ENCODE measurements around the gene SEMA5A.

Gene SEMA5A

DNA sequence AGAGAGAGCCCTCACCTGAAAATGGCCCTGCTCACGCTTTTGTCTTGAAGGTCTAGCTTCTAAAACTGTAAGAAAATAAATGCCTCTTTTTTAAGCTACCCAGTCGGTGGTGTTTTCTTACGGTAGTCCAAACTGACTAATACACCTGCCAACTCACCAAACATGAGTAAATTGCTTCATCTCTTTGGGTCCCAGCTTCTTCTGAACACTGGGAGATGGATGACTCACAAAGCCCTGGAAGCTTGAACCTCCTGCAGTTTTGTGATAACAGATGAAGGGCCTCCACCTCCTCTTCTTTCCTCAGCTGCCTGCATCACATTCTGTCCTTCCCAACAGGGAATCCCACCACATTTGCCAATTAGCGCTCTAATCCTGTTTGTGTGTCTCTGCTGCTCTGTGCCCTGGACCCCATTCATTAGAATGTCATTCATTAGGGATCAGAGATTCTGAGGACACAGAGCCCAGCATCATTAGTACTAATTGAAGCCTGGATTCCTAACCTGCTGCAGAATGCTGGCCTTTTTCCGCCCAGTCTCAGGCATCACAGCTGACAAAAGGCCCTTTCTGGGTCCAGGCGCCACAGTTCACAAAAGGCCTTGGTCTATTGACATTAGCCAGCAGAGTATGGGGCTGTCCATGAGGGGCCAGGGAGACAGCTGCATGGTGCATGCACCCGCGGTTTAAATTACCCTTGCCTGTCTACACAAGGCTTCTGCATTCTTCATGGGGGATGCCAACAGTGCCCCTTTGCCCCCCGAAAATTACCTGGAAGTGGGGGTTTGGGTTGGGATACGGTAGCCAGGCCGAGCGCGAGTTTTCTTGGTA lies 349.3 kb downstream of the SEMA5A start:
- H3K9ac ChIP-seq (ENCODE audit: low read length), result no peak overlapping the region

GRCh38 chr5:9194509-9194908 lies 351.4 kb downstream of the SEMA5A start:
- no peaks in the 10 kb centered on the region for H3K36me3 ChIP-seq (ENCODE audit: control insufficient read depth, insufficient read depth, low read length)
- no peaks in the 10 kb centered on the region for H3K27me3 ChIP-seq (ENCODE audit: control insufficient read depth, insufficient read depth, low read length)
- no peaks in the 10 kb centered on the region for H3K4me1 ChIP-seq (ENCODE audit: control insufficient read depth, insufficient read depth, low read length)
- H3K4me3 ChIP-seq (ENCODE audit: low read length), result no peak overlapping the region
- H3K9ac ChIP-seq (ENCODE audit: low read length), result no peak overlapping the region
- no peak overlapping the region for H3K27ac ChIP-seq (ENCODE audit: low read depth, low read length)

More for the DNA sequence above, 349.3 kb downstream of the SEMA5A start:
- no peaks in the 10 kb centered on the region for H3K36me3 ChIP-seq (ENCODE audit: control insufficient read depth, insufficient read depth, low read length)
- H3K27ac ChIP-seq (ENCODE audit: low read depth, low read length), result no peak overlapping the region
- H3K4me1 ChIP-seq (ENCODE audit: control insufficient read depth, insufficient read depth, low read length), result no peaks in the 10 kb centered on the region
- H3K4me3 ChIP-seq (ENCODE audit: low read length), result no peak overlapping the region
- H3K27me3 ChIP-seq (ENCODE audit: control insufficient read depth, insufficient read depth, low read length), result no peaks in the 10 kb centered on the region

DNA sequence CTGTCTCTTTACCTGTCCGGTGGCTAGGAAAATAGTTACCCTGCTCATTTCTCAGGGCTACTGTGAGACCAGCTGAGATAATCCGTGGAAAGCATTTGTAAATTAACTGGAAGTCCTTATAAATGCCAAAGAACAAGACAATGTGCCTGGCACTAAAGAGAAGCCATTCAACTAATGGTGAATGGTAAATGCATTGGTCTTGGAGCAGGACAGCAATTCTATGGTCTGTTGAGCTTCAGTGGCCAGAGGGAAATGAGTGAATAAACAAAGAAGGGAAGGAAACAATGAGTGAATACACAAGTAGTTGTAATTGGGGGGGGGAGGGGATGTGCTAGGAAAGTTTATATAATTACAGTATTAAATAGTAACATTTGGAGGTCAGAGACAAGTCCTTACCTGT lies 353.6 kb downstream of the SEMA5A start:
- Histone ChIP-seq H3K4me3 (ENCODE audit: low read length) (no peak overlapping the region), H3K36me3 (ENCODE audit: control insufficient read depth, insufficient read depth, low read length) (no peaks in the 10 kb centered on the region), H3K27me3 (ENCODE audit: control insufficient read depth, insufficient read depth, low read length) (no peaks in the 10 kb centered on the region), H3K27ac (ENCODE audit: low read depth, low read length) (no peak overlapping the region), H3K9ac (ENCODE audit: low read length) (no peak overlapping the region), H3K4me1 (ENCODE audit: control insufficient read depth, insufficient read depth, low read length) (no peaks in the 10 kb centered on the region)

- no peak overlapping the region for H3K4me3 ChIP-seq (ENCODE audit: low read length)
Observed at GRCh38 chr5:9189681-9190080, 356.2 kb downstream of the SEMA5A start.

GRCh38 chr5:9188956-9189355 lies 356.9 kb downstream of the SEMA5A start:
- Histone ChIP-seq H3K9ac (ENCODE audit: low read length) (no peak overlapping the region), H3K4me3 (ENCODE audit: low read length) (no peak overlapping the region), H3K4me1 (ENCODE audit: control insufficient read depth, insufficient read depth, low read length) (no peaks in the 10 kb centered on the region), H3K36me3 (ENCODE audit: control insufficient read depth, insufficient read depth, low read length) (no peaks in the 10 kb centered on the region), H3K27me3 (ENCODE audit: control insufficient read depth, insufficient read depth, low read length) (no peaks in the 10 kb centered on the region), H3K27ac (ENCODE audit: low read depth, low read length) (no peak overlapping the region)

More at GRCh38 chr5:9189681-9190080, 356.2 kb downstream of the SEMA5A start:
- H3K36me3 ChIP-seq (ENCODE audit: control insufficient read depth, insufficient read depth, low read length), result no peaks in the 10 kb centered on the region
- no peaks in the 10 kb centered on the region for H3K4me1 ChIP-seq (ENCODE audit: control insufficient read depth, insufficient read depth, low read length)
- no peak overlapping the region for H3K9ac ChIP-seq (ENCODE audit: low read length)
- no peaks in the 10 kb centered on the region for H3K27me3 ChIP-seq (ENCODE audit: control insufficient read depth, insufficient read depth, low read length)
- H3K27ac ChIP-seq (ENCODE audit: low read depth, low read length), result no peak overlapping the region

GRCh38 chr5:9188131-9188530 lies 357.7 kb downstream of the SEMA5A start:
- no peaks in the 10 kb centered on the region for H3K36me3 ChIP-seq (ENCODE audit: control insufficient read depth, insufficient read depth, low read length)
- no peaks in the 10 kb centered on the region for H3K4me1 ChIP-seq (ENCODE audit: control insufficient read depth, insufficient read depth, low read length)
- H3K27ac ChIP-seq (ENCODE audit: low read depth, low read length), result no peak overlapping the region
- H3K4me3 ChIP-seq (ENCODE audit: low read length), result no peak overlapping the region
- H3K9ac ChIP-seq (ENCODE audit: low read length), result no peak overlapping the region
- no peaks in the 10 kb centered on the region for H3K27me3 ChIP-seq (ENCODE audit: control insufficient read depth, insufficient read depth, low read length)

DNA sequence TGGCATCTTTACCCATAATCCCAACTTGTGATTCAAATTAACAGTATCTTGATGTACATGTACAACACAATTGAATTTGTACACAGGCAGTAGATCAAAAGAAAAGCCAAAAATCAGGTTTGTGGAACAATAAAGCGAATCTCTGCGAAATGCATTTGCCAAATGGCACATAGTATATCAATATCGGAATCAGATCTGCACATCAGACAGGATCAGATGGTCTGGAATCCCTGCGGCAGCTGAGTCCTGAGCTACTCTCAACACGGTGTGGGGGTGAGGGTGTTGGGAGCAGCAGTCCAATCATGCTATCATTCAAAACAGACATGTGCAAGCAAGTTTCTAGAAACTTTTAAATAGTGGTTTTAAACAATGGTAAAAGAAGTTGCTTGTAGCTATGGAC lies 358.3 kb downstream of the SEMA5A start:
- Histone ChIP-seq H3K27me3 (ENCODE audit: control insufficient read depth, insufficient read depth, low read length) (no peaks in the 10 kb centered on the region), H3K9ac (ENCODE audit: low read length) (no peak overlapping the region), H3K36me3 (ENCODE audit: control insufficient read depth, insufficient read depth, low read length) (no peaks in the 10 kb centered on the region), H3K27ac (ENCODE audit: low read depth, low read length) (no peak overlapping the region), H3K4me3 (ENCODE audit: low read length) (no peak overlapping the region), H3K4me1 (ENCODE audit: control insufficient read depth, insufficient read depth, low read length) (no peaks in the 10 kb centered on the region)

GRCh38 chr5:9186069-9186468 lies 359.8 kb downstream of the SEMA5A start:
- Histone ChIP-seq H3K4me1 (ENCODE audit: control insufficient read depth, insufficient read depth, low read length) (no peaks in the 10 kb centered on the region), H3K4me3 (ENCODE audit: low read length) (no peak overlapping the region), H3K9ac (ENCODE audit: low read length) (no peak overlapping the region), H3K36me3 (ENCODE audit: control insufficient read depth, insufficient read depth, low read length) (no peaks in the 10 kb centered on the region), H3K27ac (ENCODE audit: low read depth, low read length) (no peak overlapping the region), H3K27me3 (ENCODE audit: control insufficient read depth, insufficient read depth, low read length) (no peaks in the 10 kb centered on the region)

DNA sequence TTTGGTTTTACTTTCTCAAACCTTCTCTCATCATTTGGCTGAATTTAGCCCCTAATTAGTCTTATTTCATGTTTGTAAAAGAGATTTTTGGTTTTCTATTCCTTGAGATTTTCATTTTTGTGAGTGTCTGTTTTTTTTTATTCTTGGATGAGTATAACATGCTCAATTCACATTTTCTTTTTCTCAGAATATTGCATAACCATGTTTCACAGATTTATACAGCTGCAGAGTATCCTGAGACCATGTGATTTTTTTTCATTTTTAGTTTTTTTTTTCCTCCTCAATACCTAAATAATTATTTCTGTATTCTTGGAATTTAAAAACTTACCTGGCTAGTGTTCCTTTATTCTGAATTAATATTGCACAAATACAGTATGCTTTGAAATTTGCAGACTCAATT lies 361.9 kb downstream of the SEMA5A start:
- Histone ChIP-seq H3K9ac (ENCODE audit: low read length) (no peak overlapping the region), H3K36me3 (ENCODE audit: control insufficient read depth, insufficient read depth, low read length) (no peaks in the 10 kb centered on the region), H3K4me1 (ENCODE audit: control insufficient read depth, insufficient read depth, low read length) (no peaks in the 10 kb centered on the region), H3K27me3 (ENCODE audit: control insufficient read depth, insufficient read depth, low read length) (no peaks in the 10 kb centered on the region), H3K27ac (ENCODE audit: low read depth, low read length) (no peak overlapping the region), H3K4me3 (ENCODE audit: low read length) (no peak overlapping the region)

GRCh38 chr5:9182899-9183695 lies 362.8 kb downstream of the SEMA5A start:
- Histone ChIP-seq H3K4me3 (ENCODE audit: low read length) (no peak overlapping the region), H3K4me1 (ENCODE audit: control insufficient read depth, insufficient read depth, low read length) (no peaks in the 10 kb centered on the region), H3K27ac (ENCODE audit: low read depth, low read length) (no peak overlapping the region), H3K36me3 (ENCODE audit: control insufficient read depth, insufficient read depth, low read length) (no peaks in the 10 kb centered on the region), H3K9ac (ENCODE audit: low read length) (no peak overlapping the region), H3K27me3 (ENCODE audit: control insufficient read depth, insufficient read depth, low read length) (no peaks in the 10 kb centered on the region)

GRCh38 chr5:9176641-9177040 lies 369.2 kb downstream of the SEMA5A start:
- Histone ChIP-seq H3K27ac (ENCODE audit: low read depth, low read length) (no peak overlapping the region), H3K36me3 (ENCODE audit: control insufficient read depth, insufficient read depth, low read length) (no peaks in the 10 kb centered on the region), H3K27me3 (ENCODE audit: control insufficient read depth, insufficient read depth, low read length) (no peaks in the 10 kb centered on the region), H3K4me1 (ENCODE audit: control insufficient read depth, insufficient read depth, low read length) (no peaks in the 10 kb centered on the region), H3K4me3 (ENCODE audit: low read length) (no peak overlapping the region), H3K9ac (ENCODE audit: low read length) (no peak overlapping the region)

GRCh38 chr5:9174446-9174845 lies 371.4 kb downstream of the SEMA5A start:
- Histone ChIP-seq H3K36me3 (ENCODE audit: control insufficient read depth, insufficient read depth, low read length) (no peaks in the 10 kb centered on the region), H3K27me3 (ENCODE audit: control insufficient read depth, insufficient read depth, low read length) (no peaks in the 10 kb centered on the region), H3K27ac (ENCODE audit: low read depth, low read length) (no peak overlapping the region), H3K4me1 (ENCODE audit: control insufficient read depth, insufficient read depth, low read length) (no peaks in the 10 kb centered on the region), H3K9ac (ENCODE audit: low read length) (no peak overlapping the region), H3K4me3 (ENCODE audit: low read length) (no peak overlapping the region)

Measured in rectal smooth muscle tissue (tissue), 1 donor.